GM12878 (cell line): ENCODE measurements around the gene FILIP1L.

Experiments
- E2F4 ChIP-seq: IDR thresholded peaks from 2 replicates; pipeline ENCODE4 v1.6.1; 2012; ENCODE audit warnings: low read depth, low read length, improper control_type of control experiment
- EP300 ChIP-seq, 2 experiments: fragments of 150-350 bp in 1 of 2; IDR thresholded peaks; 2 replicates each; pipeline ENCODE4 v1.6.1; 2011 to 2012; ENCODE audit warnings: low read depth in 2 of 2, low read length in 2 of 2, borderline replicate concordance in 1 of 2, improper control_type of control experiment in 1 of 2, inconsistent platforms in 1 of 2; ENCODE audit not compliant: control insufficient read depth in 1 of 2
- EZH2 ChIP-seq: IDR thresholded peaks from 2 replicates; pipeline ENCODE4 v1.6.1; 2012; ENCODE audit warnings: low read depth, mild to moderate bottlenecking, control low read depth, inconsistent platforms, low read length, borderline replicate concordance; ENCODE audit not compliant: control insufficient read depth
- JUND ChIP-seq: IDR thresholded peaks from 2 replicates; pipeline ENCODE4 v1.6.1; 2012; ENCODE audit warnings: low read depth, mild to moderate bottlenecking, low read length, improper control_type of control experiment, moderate library complexity
- NFYB ChIP-seq: IDR thresholded peaks from 2 replicates; pipeline ENCODE4 v1.6.1; 2011; ENCODE audit warnings: low read depth, mild to moderate bottlenecking, low read length, improper control_type of control experiment, moderate library complexity; ENCODE audit not compliant: insufficient read depth
- NR2C2 ChIP-seq: IDR thresholded peaks from 2 replicates; pipeline ENCODE4 v1.6.1; 2011; ENCODE audit warnings: borderline replicate concordance, low read depth; ENCODE audit not compliant: control insufficient read depth, insufficient read length
- POLR2A ChIP-seq: IDR thresholded peaks from 2 replicates; pipeline ENCODE4 v1.6.1; 2011; ENCODE audit warnings: low read depth, mild to moderate bottlenecking, low read length
- ZNF622 ChIP-seq: fragments of 450-650 bp; IDR thresholded peaks from 2 replicates; pipeline ENCODE4 v1.6.1; 2017; ENCODE audit warnings: mild to moderate bottlenecking, inconsistent platforms
- TF ChIP-seq, protein P1 (sequence below): fragments of 450-650 bp; IDR thresholded peaks from 2 replicates; pipeline ENCODE4 v1.6.1; 2014; ENCODE audit warnings: mild to moderate bottlenecking
- TF ChIP-seq, protein P2 (sequence below): IDR thresholded peaks from 2 replicates; pipeline ENCODE4 v1.6.1; 2011; ENCODE audit warnings: borderline replicate concordance, low read depth, mild to moderate bottlenecking, moderate library complexity, mixed read lengths, low read length; ENCODE audit not compliant: insufficient read depth; ENCODE audit errors: extremely low read length

- TF ChIP-seq NR2C2, result no peak
- TF ChIP-seq, protein P1, sequence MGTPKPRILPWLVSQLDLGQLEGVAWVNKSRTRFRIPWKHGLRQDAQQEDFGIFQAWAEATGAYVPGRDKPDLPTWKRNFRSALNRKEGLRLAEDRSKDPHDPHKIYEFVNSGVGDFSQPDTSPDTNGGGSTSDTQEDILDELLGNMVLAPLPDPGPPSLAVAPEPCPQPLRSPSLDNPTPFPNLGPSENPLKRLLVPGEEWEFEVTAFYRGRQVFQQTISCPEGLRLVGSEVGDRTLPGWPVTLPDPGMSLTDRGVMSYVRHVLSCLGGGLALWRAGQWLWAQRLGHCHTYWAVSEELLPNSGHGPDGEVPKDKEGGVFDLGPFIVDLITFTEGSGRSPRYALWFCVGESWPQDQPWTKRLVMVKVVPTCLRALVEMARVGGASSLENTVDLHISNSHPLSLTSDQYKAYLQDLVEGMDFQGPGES, result no peak
- no peak for TF ChIP-seq EP300 (IDR thresholded peaks at IDR 0.05; ENCODE audit: borderline replicate concordance in 1 of 2, control insufficient read depth in 1 of 2, low read depth in 2 of 2, low read length in 2 of 2)
- no peak for TF ChIP-seq JUND
- no peak for TF ChIP-seq NFYB
- no peak for TF ChIP-seq E2F4
- TF ChIP-seq, protein P2, sequence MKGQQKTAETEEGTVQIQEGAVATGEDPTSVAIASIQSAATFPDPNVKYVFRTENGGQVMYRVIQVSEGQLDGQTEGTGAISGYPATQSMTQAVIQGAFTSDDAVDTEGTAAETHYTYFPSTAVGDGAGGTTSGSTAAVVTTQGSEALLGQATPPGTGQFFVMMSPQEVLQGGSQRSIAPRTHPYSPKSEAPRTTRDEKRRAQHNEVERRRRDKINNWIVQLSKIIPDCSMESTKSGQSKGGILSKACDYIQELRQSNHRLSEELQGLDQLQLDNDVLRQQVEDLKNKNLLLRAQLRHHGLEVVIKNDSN, result no peak
- TF ChIP-seq EZH2, result no peak
- TF ChIP-seq ZNF622, result no peak
- TF ChIP-seq POLR2A, result no peak
Measured at GRCh38 chr3:99803297-99803696, 311.0 kb downstream of the FILIP1L start.
